Uterus (tissue), 2 donors: ENCODE data around the gene STK11.

ENCODE experiments used
- POLR2A ChIP-seq, 2 donors: fragments of 450-650 bp; IDR thresholded peaks; one replicate each; pipeline ENCODE4 v1.6.1; 2016; ENCODE audit warnings: antibody characterized with exemption in 2 of 2, mild to moderate bottlenecking in 1 of 2, moderate library complexity in 1 of 2
- TF ChIP-seq, protein P1 (sequence below), 4 experiments: fragments of 200-600 bp in 2 of 4; fragments of 450-650 bp in 2 of 4; sonication (generic) in 2 of 4; IDR thresholded peaks; one replicate each; pipeline ENCODE4 v1.5.1; 2016 to 2019; ENCODE audit warnings: antibody characterized with exemption in 4 of 4, mild to moderate bottlenecking in 2 of 4, moderate library complexity in 1 of 4

DNA sequence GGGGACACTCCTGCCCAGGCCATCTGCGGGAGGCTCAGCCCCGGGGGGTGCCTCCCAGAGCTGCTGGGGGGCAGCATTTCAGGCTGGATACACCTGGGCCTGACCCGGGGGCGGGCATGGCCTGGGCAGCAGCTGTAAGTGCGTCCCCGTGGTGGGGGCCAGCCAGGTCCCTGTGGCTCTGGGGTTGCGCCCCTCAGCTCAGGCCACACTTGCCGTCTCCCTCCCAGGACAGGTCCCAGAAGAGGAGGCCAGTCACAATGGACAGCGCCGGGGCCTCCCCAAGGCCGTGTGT lies 20.6 kb downstream of the STK11 start:
- TF ChIP-seq, protein P1, sequence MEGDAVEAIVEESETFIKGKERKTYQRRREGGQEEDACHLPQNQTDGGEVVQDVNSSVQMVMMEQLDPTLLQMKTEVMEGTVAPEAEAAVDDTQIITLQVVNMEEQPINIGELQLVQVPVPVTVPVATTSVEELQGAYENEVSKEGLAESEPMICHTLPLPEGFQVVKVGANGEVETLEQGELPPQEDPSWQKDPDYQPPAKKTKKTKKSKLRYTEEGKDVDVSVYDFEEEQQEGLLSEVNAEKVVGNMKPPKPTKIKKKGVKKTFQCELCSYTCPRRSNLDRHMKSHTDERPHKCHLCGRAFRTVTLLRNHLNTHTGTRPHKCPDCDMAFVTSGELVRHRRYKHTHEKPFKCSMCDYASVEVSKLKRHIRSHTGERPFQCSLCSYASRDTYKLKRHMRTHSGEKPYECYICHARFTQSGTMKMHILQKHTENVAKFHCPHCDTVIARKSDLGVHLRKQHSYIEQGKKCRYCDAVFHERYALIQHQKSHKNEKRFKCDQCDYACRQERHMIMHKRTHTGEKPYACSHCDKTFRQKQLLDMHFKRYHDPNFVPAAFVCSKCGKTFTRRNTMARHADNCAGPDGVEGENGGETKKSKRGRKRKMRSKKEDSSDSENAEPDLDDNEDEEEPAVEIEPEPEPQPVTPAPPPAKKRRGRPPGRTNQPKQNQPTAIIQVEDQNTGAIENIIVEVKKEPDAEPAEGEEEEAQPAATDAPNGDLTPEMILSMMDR (IDR thresholded peaks at IDR 0.05) = no peak
- no peak for TF ChIP-seq POLR2A (IDR thresholded peaks at IDR 0.05)
